Activated CD4-positive, alpha-beta T cell treated with anti-CD3 and anti-CD28 coated beads for 24 hours (primary cell): ENCODE measurements around the gene PRG2.
"Not testable (repeated sequence)": the region's sequence is repeated elsewhere in the genome, so short reads cannot be mapped to it uniquely, and the experiment has no call there.

Experiments used
- DNase-seq, 2 donors: peaks; one replicate each; pipeline ENCODE4 v3.0.0-alpha.2; 2020; ENCODE audit warnings: low read depth in 2 of 2

Gene PRG2

DNA sequence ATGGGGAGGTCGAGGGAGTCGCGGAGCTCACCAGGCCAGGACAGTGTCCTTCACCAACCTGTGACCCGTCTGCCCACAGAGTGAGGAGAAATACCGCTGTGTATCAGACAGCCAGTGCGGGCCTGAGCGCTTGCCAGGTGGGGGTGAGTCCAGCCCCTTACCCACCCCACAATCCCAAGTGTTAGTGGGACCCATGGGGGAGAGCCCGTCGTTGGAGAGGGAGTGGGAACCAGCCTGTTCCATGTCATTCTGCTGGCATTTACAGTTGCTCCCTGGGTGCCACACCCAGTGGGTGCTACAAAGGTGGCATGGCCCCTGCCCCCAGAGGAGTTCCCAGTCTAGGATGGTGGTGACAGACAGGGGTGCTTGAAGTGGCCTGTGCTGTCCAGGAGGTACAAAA, 43.1 kb downstream of the PRG2 start:
- DNase-seq, result no peak

DNA sequence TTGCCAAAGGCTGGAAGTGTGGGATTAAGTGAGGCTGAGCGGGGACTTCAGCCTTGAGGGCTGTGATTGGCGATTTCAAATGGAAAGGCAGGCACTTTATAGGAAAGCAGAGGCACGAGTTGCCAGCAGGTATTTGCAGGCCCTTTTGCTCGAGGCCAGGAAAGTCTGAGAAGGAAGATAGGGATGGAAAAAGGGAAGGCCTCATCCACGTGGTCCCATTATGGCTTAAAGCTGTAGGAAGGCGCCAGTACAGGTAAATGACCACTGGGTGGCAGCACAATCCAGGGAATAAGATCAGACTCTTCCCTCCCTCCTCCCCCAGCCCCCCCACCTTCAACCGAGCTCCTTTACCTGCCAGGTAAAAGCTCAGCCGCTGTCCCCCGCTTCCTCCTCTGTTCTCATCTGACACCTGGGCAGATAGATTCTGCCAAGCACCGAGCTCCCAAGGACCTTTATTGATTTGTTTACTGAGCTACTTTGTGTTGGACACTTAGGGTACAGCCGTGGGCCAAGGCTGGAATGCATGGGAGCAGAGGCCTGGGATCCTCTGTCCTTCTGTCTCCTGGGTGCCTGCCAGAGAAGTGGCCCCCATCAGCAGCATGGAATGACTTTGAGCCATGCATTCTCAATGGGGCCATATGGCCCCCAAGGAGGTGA, 44.8 kb downstream of the PRG2 start:
- DNase-seq, result peak; percentile 59 to 64

DNA sequence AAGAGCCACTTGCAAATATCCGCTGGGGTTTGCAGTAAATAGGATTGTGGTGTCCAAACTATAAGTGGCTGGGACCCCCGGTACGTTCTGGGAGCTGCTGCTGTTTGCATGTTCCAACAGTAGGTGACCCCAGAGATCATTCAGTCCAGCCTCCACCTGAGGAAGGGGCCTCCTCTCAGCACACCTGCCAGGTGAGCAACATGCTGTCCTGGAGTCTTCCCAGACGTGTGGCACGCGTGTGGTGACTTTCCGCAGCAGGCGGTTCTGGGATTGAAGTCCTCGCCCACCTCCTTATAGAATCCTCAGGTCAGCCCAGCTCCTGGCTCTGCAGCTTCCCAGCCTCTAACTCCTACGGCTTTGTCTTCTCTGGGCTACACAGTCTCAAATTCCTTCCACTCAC, 45.6 kb downstream of the PRG2 start:
- no peak for DNase-seq

DNA sequence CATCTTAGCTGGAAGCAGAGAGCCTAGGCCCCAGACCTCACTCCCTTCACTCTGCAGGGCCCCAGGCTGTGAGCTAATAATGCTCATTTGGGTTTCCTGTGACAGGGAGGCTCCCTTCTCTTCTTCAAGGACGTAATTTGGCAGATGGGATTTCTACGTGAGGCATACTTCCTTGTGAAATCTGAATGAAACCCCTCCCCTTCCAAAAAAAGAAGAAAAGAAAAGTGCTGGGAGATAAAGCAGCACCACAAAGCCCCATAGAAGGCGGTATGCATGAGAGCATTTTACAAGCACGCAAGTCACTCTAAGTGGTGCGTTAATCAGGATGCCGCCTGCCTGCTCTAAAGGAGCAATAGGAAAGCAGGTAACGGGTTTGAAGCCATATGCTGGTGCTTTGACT, 46.6 kb downstream of the PRG2 start:
- DNase-seq, result no peak

DNA sequence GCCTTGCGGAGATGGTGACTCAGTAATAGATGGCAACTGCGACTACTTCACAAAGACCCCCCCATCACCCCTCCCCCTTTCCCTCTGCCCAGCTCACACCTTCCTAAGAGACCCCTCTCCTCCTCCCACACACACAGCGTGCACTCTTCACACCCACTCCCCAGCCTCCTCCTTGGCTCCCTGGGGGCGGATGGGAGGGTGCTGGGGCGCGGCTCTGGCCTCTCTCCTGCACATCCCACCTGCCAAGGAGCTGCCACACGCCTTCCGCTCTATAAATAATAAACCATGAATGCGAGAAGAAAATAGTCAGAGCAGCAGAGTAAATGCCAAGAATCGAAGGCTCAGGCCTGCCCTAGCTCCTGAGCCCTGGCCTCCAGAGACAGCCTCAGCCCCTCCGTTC, 47.7 kb downstream of the PRG2 start:
- no peak for DNase-seq

DNA sequence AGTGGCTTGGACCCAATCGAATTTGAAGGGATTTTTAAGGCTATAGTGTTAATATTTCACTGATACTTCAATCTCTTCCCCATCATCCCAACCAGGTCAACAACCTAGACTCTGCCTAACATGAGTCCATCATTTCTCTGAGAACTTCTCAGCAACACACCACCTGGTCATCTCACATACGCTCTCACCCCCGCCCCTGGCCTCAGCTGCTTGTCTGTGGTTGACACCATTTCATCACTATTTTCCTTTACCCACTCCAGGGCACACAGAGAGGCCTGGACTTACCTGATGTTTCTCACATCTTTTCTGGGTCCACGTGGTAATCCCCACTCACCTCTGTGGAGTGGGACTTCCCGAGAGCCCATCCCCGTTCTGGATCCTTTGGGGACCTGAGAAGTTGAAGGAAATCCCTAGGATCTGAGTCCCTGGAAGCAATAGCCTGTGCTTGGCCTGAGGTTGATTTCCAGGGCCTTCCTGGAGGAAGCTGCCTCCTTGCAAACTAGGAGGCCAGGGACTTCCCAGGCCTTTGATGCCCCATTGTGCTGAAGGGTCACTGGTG, 49.1 kb downstream of the PRG2 start:
- DNase-seq, result no peak

DNA sequence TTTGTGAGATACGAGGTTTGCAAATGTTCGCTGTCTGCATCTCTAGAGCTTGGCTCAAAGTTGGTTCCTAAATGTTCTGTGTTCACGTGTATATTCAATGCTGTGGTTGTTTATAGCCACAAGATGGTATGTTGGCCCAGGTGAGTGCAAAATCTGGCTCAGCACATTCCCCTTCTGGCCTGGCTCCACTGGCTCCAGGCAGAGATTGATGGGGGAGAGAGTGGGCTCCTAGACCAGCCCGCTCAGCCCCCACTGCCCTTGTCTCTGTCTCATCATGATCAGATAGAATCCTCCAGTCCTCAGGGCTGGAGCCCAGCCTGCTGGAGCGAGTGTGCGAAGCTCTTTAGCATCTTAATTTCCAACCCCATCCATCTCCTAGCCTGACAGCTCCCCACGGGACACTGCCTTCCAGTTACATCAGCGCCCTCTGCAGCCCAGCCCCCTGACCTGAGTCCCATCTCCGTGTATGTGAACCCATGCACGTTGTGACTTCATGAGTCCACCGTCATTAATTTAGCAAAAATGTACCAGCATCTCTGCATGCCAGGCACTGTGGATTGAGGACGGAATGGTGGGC, 50.3 kb downstream of the PRG2 start:
- DNase-seq, result no peak

DNA sequence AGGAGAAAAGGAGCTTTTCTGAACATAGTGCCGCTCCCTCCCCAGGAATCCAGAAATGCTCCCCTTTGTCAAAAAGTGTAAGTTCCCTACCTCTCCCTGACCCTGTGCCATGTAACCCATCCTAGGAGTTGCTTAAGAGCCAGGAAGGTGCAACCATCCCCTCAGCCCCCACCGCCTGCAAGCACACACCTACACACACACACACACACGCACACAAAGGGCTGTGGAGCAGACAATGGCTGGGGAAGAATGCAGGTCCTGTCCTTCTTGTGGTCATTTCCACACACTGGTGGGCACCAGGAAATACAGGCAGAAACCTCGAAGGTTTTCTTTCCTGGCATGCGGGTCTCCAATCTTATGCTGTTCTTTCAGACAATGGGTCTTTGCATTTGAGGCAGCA, 51.1 kb downstream of the PRG2 start:
- DNase-seq, result no peak

DNA sequence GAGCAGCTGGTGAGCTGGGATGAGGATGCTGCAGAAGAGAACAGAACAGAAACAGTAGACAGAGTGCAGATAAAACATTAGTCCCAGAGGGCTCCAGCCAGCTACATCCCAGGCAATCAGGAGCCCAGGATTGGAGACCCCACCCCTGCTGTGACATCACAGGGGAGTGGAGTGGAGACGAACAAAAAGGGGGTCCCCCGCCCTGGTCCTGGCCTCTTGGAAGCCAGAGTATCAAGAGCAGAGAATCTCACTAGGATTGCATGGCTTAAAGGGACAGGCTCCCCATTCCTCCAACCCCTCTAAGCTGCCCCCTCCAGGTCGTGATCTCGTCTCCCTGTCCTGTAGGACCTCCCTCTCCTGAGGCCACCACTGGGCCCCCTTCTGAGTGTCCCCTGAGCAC, 52.3 kb downstream of the PRG2 start, which contains the start of gene P2RX3:
Gene P2RX3, plus strand, starts transcription at position 211 of the 400 bp plus-strand sequence. CDS start 199 bp downstream, outside the sequence.
- DNase-seq, result no peak

DNA sequence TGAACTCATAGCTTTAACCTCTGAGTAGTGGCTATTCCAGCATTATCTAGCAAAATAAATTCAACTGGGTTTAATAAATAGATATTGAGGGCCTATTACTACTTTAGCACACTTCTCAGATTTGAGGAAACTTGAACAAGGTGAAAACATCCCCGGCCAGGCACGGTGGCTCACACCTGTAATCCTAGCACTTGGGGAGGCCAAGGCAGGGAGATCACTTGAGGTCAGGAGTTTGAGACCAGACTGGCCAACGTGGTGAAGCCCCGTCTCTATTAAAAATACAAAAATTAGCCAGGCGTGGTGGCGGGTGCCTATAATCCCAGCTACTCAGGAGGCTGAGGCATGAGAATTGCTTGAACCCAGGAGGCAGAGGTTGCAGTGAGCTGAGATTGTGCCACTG, 53.6 kb downstream of the PRG2 start:
- DNase-seq, result not testable (repeated sequence)
